ENCODE data around the gene ATP11C.

Gene ATP11C

DNA sequence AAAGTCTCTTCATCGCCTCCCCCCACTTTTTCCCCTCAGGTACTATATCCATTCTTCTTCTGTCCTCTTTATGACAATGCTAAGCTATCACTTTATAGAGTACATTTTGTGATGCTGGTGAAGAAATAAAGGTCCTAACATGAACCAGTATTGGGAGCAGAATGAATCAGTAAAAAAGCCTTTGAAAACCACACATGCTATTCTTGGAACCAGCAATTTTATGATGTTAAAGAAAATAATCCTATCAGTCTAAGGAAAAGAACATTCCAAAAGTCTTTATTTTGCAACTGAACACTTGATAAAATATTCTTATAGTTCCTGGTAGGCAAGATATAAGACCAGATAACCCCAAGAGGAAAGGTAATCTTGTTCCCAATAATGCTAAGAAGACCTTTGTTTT is 117.1 kb downstream of the ATP11C start:
- FAIRE-seq = no peak
- DNase-seq (ENCODE audit: insufficient read length, low spot score) = no peak

DNA sequence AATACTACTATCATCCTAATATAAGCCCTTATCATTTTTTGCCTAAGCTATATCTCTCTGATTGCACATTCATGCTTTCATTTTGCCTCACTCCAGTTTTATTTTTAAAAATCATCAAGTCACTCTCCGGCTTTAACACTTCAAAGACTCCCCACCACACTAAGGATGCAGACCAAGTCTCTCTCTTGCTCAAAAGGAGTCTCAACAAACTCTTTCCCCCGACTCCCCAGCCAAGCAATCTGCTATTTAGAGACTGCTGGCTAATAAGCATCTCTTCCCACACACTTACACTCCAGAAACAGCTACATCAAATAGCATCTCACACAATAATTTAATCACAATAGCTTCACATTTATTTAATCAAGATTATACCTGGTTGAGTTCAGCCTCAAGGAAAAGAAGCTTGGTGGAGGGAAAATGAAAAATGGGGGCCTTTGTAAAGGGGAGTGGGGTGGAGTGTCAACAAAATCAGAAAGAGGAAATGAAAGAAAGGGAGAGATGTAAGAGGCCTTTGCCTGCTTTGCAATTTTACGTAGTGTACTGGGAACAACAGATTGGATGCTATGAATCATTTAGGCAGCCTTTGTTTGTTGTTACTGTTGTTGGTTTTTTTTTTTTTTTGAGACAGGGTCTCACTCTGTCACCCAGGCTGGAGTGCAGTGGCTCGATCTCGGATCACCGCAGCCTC is 120.8 kb downstream of the ATP11C start:
- no peak for FAIRE-seq
- no peak for DNase-seq (ENCODE audit: insufficient read length, low spot score)

DNA sequence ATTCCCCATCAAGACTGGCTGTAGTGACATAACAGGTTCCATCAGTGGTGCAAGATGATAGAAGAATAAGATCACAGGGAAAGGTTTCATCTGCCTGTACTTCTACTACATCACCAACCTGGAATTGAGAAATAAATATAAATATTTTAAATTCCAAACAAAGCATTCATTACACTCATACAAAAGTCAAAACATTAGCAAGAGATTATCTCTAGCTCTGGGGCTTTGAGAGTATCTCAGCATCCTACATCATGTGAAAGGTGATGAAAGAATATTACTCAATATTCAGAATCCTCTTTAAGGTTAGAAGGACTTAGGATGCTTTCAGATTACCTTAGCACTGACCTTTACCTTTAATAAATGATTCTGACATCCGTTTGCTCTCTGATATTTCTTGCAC is 128.4 kb downstream of the ATP11C start:
- FAIRE-seq (no peak), DNase-seq (ENCODE audit: insufficient read length, low spot score) (no peak)

DNA sequence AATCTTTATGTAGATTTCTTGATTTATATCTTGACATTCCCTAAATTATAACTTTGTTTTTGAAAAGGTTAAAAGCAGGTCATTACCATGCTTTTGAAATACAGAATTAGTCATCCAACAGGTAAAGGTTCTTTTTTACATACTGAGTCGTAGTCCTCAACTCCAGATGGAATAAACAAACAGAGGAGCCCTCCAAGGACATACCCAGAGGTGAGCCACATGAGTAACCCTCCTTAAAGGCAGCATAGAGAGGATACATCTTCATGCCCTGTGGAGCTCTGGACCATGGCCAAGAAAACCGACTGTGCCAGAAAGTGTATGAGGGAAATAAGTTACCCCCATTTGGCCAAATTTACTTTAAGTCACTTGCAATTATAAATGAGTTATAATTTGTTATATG is 129.6 kb downstream of the ATP11C start:
- FAIRE-seq = no peak
- DNase-seq (ENCODE audit: insufficient read length, low spot score) = no peak

DNA sequence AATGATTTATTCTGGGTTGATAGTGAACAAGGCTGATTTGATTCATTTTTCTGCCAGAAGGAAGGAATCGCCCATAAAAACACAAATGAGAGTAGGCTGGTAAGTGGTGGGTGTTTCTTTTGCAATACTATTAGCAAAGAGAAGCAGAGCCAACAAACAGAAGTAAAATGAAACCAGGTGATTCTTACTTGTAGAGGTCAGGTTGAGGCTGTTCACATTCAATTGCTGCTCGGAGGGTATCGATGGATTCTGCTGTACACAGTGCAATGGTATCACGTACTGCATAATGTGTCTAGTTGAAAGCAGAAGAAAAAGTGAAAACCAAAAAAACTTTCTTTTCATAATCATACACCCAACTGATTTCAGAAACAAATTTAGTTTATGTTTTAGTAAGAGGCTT is 130.8 kb downstream of the ATP11C start:
- FAIRE-seq = no peak
- no peak for DNase-seq (ENCODE audit: insufficient read length, low spot score)

DNA sequence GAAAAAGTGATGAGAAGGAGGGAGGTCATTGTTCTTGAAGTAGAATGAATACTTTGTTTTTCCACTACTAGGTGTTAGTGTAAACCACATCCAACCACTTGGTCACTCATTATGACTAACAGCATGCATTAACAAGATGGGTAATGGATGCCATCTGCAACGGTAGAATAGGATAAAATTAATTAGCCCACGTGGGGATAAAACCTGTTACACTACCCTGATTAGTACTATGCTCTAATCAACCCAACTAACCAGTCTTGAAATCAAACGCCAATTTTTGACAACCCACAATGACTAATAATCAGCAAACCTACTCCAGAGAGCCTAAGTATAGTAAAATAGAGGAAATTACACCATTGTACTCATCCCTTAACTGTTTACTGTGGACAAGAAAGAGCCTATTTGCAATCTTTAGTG is 131.4 kb downstream of the ATP11C start:
- FAIRE-seq (peak; percentile 66), DNase-seq (ENCODE audit: insufficient read length, low spot score) (no peak)

DNA sequence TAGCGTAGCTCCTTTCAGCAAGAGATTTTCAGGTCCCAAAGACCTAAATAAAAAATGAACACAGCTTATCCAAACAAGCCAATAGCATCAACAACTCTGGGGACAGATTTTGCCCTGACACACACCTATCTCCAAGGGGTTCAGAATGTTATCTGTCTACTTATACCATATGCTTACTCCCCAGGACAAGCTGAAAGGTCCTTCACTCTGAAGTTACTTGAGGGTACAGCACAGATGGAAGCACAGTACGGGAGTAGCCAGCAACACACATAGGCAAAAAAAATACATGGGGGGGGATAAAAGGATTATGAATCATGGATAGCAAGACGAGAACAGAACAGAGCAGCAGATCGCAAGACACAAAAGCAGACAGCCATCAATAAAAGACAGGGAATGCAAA is 134.2 kb downstream of the ATP11C start:
- DNase-seq (ENCODE audit: insufficient read length, low spot score) (no peak), FAIRE-seq (peak; percentile 35)

DNA sequence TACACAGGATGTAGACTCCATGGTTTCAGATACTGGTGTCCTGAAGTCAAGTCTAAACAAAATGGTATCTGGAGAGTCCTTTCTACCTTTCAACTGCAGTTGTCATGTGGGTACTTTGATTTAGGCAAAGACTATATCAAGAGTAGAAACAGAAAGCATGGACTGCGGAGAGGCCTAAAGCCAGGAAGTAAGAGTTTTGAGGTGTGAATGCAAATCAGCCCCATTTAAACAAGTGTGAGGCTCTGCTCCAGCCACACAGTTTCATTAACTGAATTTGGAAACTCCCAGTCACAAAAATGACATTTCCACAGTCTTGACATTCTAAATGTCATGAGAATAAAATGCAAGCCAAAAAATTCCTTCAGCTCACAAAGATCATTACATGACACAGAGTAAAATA is 137.7 kb downstream of the ATP11C start:
- peak; percentile 99 for FAIRE-seq

DNA sequence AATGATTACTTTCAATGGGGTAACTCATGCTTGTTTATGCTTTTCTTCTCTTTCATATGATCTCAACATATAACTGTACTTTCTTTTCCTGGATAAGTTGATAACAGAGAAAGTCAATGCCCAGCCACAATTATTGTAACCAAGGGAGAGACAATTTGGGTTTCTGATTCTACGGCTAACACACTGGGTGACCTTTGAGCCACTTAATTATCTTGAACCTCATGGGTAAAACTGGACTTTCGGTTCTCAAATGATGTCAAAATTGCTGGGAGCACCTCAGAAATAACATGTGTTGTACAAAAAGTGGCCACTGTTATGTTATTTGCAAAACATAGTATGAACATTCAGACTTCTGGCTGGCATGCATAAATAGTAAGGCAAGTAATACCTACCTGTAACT is 145.3 kb downstream of the ATP11C start:
- DNase-seq (ENCODE audit: insufficient read length, low spot score) (no peak), FAIRE-seq (no peak)

More for the DNA sequence above, 137.7 kb downstream of the ATP11C start:
- DNase-seq (ENCODE audit: insufficient read length, low spot score) = peak; percentile 17

DNA sequence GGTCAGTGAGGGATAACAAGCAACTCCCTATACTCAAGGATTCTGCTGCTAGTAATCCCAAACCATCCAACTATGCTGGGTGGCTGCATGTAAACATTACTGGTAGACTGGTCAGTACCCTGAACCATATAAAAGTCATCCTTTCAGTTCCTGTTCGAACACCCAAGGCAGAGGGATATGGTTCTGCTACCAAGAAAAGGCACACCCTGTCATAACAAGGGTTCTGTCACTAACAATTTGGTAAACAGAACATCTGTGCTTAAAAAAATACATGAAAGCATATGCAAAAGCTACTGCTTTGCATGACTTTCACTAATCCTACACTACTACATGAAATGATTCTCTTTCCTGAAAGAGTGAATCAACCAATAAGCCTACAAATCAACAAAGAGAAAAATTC is 148.0 kb downstream of the ATP11C start:
- FAIRE-seq (peak; percentile 64), DNase-seq (ENCODE audit: insufficient read length, low spot score) (no peak)

DNA sequence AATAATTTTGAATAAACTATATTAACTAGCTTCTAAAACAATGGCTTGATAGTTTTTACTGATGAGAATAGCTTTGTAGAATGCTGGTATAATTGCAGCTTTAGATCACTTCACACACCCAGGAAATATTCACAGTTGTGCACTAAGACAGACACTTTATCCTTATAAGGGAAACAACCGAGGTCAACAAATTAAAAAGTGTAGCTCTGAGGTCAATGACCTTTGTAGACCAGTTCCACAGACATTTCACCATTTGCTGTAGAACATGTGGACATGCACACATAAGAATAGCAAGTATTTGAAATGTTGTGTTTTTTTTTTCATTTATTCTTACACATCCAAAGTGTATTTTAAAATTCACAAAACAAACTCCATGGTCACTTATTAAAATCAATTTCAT is 148.9 kb downstream of the ATP11C start:
- FAIRE-seq = no peak
- DNase-seq (ENCODE audit: insufficient read length, low spot score) = no peak

DNA sequence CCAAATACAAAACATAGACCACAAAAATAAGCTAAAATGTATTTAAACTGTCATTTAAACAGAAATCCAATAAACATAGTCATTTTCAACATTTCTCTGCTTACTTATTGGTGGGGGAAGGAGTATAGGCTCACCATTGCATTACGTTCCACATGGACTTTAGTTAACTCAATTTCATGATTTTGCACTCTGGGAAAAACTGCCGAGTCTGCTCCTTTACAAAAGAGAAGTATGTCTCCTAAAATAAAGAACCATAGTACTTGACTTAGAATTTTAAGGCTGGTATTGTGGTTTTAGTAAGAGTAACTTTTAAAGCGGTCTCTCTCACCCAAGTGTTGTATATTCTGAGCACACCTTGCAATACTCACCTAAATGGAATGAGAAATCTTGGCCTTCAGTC is 149.8 kb downstream of the ATP11C start:
- no peak for DNase-seq (ENCODE audit: insufficient read length, low spot score)
- no peak for FAIRE-seq

DNA sequence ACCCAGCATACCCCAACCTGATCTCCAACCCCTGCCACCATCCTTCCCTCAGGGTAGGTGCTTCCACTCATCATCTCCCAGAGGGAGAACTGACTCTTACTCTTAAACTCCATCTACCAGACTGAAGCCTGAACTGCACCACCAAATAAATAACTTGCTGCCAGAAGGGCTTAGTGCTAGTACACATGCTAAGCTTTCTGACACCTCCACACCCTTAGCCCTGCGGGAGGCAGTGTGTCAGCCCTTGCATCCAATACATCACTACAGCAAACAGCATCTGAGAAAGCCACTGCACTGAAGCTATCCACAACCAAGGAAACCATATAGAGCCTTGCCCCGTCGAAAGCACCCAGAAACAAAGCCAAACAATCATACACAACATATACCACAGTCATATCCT is 156.3 kb downstream of the ATP11C start:
- FAIRE-seq (no peak), DNase-seq (ENCODE audit: insufficient read length, low spot score) (no peak)

DNA sequence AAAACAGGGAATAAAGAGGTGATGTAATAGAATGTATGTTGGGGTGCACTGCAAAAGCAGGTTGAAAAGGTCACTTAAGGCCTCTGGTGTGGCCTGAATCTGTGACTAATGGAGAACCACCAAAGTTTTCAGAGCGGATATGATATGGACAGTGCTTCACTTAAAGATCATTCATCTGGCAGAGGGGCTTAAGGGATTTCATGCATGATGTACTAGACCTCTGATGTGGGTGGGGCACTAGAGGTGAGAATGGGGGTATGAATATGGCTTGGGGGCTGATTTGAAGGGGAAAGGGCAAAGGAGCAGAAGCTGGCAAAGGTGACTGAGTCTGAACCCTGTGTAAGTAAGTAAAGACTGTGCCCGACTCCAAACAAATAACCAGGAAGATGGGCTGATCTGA is 162.5 kb downstream of the ATP11C start:
- FAIRE-seq (no peak), DNase-seq (ENCODE audit: insufficient read length, low spot score) (no peak)

DNA sequence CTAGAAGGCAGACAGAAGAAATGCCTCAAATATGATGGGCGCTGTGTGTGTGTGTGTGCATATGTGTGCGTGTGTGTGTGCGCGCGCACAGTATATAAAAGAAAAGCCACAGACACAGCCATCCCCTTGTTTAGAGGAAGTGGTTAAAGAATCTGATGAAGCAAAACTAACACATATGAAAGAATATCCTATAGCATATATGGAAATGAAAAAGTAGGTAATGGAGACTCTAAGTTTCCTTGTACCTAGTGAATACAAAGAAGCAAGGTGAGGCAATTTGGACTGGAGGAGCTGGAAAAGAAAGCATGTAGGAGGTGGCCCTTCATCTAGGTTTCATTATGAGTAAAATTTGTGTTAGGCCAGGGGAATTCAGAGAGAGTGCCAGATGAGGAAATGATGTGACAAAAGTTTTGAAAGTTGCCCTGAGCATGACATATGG is 166.3 kb downstream of the ATP11C start:
- DNase-seq (ENCODE audit: insufficient read length, low spot score) (no peak), FAIRE-seq (peak; percentile 91)

DNA sequence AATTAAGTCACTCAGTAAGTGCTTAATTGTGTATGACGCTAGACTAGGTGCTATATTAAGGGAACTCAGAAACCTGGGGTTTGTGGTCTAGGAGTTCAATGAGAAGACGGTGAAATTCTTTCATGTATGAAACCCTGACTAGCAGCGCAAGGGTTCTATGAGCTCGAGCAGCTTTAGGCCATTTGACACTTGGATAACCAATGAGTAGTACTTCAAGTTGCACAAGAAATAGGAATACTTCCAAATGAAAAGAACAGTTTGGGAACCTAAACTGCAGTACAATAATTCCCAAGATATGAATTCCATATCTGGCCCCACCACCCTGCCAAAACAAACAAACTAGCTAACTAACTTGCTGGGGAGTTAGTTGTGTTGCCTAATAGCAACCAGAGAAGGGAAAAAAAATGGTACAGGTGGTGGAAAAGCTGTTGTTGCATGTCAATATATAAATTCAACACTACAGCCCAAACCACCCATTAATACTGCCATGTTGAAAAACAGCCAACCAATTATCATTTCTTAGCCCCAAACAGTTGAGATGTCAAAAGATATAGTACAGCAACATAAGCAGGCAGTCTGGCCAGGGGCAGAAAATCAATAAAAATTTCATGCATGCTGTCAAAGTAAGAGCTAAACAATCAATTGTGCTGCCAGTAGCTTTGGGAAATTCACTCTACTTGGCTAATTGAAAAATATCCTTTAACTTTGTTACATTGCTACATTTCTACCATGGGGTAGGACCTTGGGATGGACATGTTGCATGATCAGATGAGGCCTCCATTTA is 170.3 kb downstream of the ATP11C start:
- no peak for DNase-seq (ENCODE audit: insufficient read length, low spot score)

DNA sequence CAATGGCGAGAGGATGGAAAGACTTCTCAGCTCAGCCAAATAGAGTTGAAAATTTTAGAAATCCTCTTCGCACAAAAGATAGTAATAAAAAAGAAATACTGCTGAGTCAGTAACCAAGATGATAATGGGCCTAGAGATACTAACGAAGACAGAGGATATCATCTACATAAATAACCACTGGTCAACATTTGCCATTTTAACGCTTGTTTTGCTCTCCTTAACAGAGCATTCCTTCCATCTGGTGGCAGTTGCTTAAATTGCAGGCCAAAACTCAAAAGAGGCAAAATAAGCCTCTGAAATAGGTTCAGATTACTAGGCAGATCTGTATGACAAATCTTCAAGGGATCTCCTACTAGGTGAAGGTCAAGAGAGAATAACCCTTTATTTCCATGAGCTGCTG is 173.2 kb downstream of the ATP11C start:
- no peak for FAIRE-seq

More for the DNA sequence above, 170.3 kb downstream of the ATP11C start:
- FAIRE-seq = no peak

DNA sequence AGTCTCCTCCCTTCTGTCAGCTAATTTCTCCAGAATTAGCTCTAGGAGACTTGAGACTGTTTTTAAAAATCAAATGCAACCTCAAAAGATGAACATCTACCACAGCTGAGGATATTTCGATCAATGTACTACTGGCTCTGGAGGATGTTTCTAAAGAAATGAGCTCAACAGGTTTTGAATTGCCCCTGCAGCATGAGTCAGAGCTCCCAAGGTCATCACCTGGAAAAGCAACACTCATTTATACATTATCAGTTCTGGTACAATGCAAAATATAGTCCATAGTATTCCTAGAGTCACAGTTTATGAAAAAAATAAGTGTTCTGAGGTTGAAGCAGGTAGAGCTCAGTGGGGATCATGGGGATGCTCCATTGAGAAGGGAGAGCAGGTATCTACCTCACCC is 174.0 kb downstream of the ATP11C start:
- no peak for DNase-seq (ENCODE audit: insufficient read length, low spot score)
- FAIRE-seq = no peak

More for the DNA sequence above, 173.2 kb downstream of the ATP11C start:
- no peak for DNase-seq (ENCODE audit: insufficient read length, low spot score)

DNA sequence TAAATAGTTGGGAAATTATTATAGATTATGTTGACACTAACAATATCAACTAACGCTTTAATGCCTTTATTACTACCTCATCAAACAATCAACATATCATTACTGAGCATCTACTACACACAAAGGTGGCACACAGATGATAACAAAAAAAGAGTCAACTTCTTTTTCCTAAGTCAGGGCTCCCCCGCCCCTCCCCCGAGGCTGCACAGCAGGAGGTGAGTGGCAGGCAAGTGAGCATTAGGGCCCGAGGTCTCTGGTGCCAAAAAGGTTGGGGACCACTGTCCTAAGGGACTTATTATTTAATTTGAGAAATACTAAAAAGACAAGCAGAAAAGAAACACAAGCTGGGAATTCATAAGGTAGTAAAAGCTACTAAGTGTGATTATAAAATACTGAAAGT is 174.6 kb downstream of the ATP11C start:
- FAIRE-seq (no peak), DNase-seq (ENCODE audit: insufficient read length, low spot score) (no peak)

DNA sequence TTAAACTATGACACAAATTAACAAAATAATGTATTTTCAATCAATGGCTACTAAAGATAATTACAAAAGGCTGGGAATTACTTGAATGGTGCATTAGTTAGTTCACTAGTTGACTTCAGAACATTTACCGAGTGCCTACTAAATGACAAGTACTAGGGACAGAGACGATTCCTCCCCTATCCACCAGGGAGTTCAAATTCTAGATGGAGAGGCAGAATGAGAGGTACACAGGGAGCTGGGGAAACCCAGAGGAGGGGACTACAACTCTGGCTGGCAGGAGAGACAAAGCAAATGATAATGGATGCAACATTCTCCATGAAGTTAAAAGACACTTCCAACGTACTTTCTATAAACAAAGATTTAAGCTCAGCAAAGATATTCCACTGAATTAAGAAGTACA is 181.8 kb downstream of the ATP11C start:
- DNase-seq (ENCODE audit: insufficient read length, low spot score) (no peak), FAIRE-seq (no peak)

DNA sequence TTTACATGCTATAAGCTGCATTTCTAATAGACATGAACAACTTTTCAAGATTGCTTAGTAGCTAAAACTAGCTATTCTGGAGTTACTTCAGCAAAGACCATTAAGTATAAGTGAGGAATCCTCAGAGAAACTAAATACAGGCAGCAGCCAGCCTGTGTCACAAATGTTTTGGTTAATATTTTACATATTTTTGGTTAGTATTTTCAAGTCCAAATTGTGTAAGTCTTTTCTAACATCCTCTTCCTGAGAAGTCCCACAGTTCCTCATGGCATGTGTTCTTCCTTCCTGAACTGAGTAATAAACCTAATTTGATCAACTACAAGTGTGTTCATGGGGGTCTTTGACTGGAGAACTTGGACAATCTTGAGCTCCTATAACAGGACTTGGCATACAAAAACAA is 182.5 kb downstream of the ATP11C start:
- DNase-seq (ENCODE audit: insufficient read length, low spot score) (no peak), FAIRE-seq (peak; percentile 14)

DNA sequence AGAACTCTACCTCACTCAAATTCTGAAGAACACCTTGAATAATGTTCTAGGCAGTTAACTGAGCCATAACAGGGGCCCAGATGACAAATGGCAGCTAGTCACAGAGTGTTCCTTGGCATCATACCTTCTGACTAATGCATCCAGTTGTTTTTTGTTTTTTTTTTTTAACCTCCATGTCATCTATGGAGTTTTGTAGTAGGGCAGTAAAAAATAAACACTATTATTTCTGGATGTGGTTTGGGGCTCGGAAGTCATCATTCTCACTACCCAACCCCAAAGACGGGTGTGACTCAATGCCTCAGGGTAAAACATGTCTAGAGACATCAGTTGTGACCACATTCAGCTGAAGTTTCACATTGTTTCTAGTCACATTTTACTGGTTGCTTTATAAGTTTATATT is 193.7 kb downstream of the ATP11C start:
- FAIRE-seq (peak; percentile 77), DNase-seq (ENCODE audit: insufficient read length, low spot score) (no peak)

All from GM19239 (cell line).